Measurements from ENCODE around the gene ABR.

- TF ChIP-seq CTCF (IDR thresholded peaks at IDR 0.05; ENCODE audit: insufficient read depth, low read depth, low read length) (no peak), EZH2 (IDR thresholded peaks at IDR 0.05; ENCODE audit: insufficient read depth, low read length) (no peak)
These were observed 102.2 kb downstream of the ABR start for GRCh38 chr17:1077581-1077985.

Measured in astrocyte (in vitro differentiated cells and primary cell).